Kidney epithelial cell (primary cell): Measurements from ENCODE around the gene TRNT1. TPM values are rescaled to one million over a fixed set of nuclear protein-coding genes. Genes with fewer than 3 reads are reported as not detected.

Experiments used
- DNase-seq: peaks from one replicate; pipeline ENCODE4 v3.0.0-alpha.2; 2010; ENCODE audit warnings: low read depth
- H3K27me3 ChIP-seq: 2 replicates; pipeline ENCODE4 v1.6.0; 2011; ENCODE audit warnings: low read length; ENCODE audit not compliant: control insufficient read depth, insufficient read depth
- H3K36me3 ChIP-seq: 2 replicates; pipeline ENCODE4 v1.5.1; 2011; ENCODE audit warnings: low read length; ENCODE audit not compliant: control insufficient read depth, insufficient read depth
- H3K4me3 ChIP-seq: 2 replicates; pipeline ENCODE4 v1.5.1; 2011; ENCODE audit warnings: low read depth, mild to moderate bottlenecking, control low read depth, low read length
- total RNA-seq: library from RNA; depleted of rRNA; stranded (reverse); fragments of >200 nt; gene quantifications from 2 replicates; pipeline ENCODE4 v1.2.3, GENCODE V29; 2015
- TF ChIP-seq, protein P1 (sequence below): IDR thresholded peaks from 2 replicates; pipeline ENCODE4 v1.5.1; 2011; ENCODE audit warnings: mild to moderate bottlenecking, moderate library complexity, low read length, control low read depth, inconsistent platforms; ENCODE audit not compliant: insufficient read depth, poor library complexity, severe bottlenecking

The TRNT1 gene
- total RNA-seq, 1 donor from 2014 or later = 19.5 TPM

DNA sequence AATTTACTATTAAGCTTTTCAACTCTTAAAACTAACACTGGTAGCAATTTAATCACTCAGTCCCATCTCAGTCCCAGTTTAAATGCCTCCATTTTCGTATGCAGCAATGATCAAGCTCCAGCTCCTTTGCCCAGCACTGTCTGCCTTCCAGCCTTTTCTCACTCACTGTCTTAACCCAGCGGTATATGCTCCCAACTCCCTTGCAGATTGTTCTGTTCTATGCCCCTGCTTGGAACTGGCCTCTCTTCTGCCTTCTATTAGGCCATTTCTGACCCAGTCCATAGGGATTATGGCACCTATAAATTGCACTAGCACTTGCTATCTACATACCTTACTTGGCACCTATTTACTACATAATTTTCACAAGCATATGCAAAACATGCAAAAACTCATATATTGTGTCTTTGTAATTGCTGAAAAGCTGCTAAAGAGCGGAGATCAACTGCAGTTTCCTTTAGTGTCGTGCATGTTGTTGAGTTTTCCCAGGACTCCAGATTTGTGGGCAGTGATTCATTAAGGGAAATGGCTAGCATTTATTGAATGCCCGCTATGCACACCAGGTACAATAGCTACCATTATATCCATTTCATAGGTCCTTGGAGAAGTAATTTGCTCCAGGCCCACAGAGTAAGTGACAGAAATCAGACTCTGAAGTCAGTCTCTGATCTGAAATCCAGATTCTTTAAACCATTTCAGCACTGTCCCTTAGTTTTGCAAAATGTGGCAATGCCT, 28.3 kb downstream of the TRNT1 start:
- Histone ChIP-seq H3K4me3 (no peak overlapping the region), H3K36me3 (peaks cover 1% of the 10 kb centered on the region), H3K27me3 (no peaks in the 10 kb centered on the region)
- TF ChIP-seq, protein P1, sequence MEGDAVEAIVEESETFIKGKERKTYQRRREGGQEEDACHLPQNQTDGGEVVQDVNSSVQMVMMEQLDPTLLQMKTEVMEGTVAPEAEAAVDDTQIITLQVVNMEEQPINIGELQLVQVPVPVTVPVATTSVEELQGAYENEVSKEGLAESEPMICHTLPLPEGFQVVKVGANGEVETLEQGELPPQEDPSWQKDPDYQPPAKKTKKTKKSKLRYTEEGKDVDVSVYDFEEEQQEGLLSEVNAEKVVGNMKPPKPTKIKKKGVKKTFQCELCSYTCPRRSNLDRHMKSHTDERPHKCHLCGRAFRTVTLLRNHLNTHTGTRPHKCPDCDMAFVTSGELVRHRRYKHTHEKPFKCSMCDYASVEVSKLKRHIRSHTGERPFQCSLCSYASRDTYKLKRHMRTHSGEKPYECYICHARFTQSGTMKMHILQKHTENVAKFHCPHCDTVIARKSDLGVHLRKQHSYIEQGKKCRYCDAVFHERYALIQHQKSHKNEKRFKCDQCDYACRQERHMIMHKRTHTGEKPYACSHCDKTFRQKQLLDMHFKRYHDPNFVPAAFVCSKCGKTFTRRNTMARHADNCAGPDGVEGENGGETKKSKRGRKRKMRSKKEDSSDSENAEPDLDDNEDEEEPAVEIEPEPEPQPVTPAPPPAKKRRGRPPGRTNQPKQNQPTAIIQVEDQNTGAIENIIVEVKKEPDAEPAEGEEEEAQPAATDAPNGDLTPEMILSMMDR = no peak
- DNase-seq = no peak

DNA sequence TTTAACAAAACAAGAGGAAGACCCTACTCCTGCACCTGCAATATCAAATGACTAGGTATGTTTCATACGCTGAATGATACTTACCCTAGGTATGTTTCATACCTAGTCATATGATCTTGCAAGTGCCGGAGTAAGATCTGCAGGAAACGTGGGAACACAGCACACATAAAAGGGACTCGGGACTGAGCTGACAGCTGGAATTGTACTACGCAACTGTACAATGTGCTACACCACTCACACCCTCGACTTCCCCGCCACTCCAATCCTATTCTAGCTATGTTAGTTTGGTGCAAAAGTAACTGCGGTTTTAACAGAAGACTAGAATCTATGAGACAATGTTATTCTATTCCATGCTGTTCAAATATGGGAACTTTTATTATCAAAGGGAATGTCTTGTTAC, 30.7 kb downstream of the TRNT1 start:
- no peak for DNase-seq
- Histone ChIP-seq H3K4me3 (no peak overlapping the region), H3K27me3 (no peaks in the 10 kb centered on the region), H3K36me3 (peaks cover 1% of the 10 kb centered on the region)
- TF ChIP-seq, protein P1 = no peak

DNA sequence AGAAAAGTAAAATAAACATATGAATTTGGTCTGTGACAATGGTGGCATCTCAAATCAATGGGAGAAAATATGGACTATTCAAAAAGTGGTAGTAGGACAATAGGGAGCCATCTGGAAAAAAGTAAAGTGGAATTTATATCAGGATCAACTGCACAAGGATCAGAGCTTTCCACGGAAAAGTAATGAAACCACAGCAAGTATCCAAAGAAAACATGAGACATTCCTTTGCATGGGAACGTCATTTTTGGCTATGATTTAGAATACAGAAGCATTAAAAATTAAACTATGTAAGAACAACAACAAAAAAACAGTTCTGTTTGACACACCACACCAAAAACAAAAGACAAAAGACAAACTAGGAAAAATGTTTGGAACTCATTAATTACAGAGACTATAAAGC, 34.1 kb downstream of the TRNT1 start:
- TF ChIP-seq, protein P1 = no peak
- Histone ChIP-seq H3K36me3 (no peaks in the 10 kb centered on the region), H3K4me3 (no peak overlapping the region), H3K27me3 (no peaks in the 10 kb centered on the region)
- DNase-seq = no peak

DNA sequence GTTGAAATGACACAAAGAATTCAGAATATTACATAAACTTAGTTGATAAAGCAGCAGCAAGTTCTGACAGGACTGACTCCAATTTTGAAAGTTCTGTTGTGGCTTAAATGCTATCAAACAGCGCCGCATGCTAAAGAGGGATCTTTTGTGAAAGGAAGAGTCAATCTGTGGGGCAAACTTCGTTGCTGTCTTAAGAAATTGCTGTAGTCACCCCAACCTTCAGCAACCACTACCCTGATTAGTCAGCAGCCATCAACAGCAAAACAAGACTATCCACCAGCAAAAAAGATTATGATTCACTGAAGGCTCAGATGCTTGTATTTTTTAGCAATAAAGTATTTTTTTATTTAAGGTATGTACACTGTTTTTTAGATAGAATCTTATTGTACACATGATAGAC, 38.5 kb downstream of the TRNT1 start:
- DNase-seq = no peak
- Histone ChIP-seq H3K36me3 (no peaks in the 10 kb centered on the region), H3K27me3 (no peaks in the 10 kb centered on the region), H3K4me3 (no peak overlapping the region)
- TF ChIP-seq, protein P1 = no peak

DNA sequence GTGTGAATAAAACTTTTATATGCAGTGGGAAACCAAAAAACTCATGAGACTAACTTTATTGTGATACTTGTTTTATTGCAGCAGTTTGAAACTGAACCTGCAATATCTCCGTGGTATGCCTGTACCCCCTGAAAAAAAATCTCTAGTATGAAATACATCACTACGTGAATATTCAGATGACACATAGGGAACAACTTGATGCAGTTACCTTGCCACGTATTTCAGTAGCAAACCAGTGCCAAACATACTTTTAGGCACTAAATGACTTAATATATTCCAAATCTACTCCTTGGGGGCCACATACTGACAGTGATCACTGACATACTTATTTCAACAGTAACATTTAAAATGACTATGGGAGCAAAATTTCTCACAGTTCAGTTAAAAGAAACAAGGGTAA, 38.9 kb downstream of the TRNT1 start:
- TF ChIP-seq, protein P1 = no peak
- H3K36me3 ChIP-seq = no peaks in the 10 kb centered on the region
- DNase-seq = no peak

DNA sequence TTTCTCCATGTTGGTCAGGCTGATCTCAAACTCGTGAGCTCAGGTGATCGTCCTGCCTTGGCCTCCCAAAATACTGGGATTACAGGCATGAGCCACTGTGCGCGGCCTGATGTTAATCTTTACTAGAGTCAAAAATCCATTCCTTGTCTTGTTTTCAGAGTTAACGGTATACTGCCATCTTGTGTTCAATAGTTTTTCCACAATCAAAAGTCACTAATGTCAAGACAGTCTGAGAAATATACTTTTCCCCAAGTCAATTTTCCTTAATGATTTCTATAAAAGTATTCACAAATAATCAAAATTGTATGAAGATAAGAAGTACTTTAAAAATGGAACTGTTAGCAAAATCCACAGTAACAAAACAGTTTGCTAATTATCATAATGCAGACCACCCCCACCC, 44.3 kb downstream of the TRNT1 start:
- TF ChIP-seq, protein P1 = peak; percentile 31
- DNase-seq = no peak

More for the DNA sequence above, 38.9 kb downstream of the TRNT1 start:
- no peak overlapping the region for H3K4me3 ChIP-seq
- no peaks in the 10 kb centered on the region for H3K27me3 ChIP-seq

More for the DNA sequence above, 44.3 kb downstream of the TRNT1 start:
- H3K4me3 ChIP-seq = no peak overlapping the region
- H3K36me3 ChIP-seq = no peaks in the 10 kb centered on the region
- H3K27me3 ChIP-seq = no peaks in the 10 kb centered on the region
